HL-60 (cell line): ENCODE measurements around the gene NMT1.

Experiments
- GABPA ChIP-seq: IDR thresholded peaks from 2 replicates; pipeline ENCODE4 v1.6.1; 2012; ENCODE audit warnings: low read depth
- POLR2AphosphoS5 ChIP-seq: IDR thresholded peaks from 2 replicates; pipeline ENCODE4 v1.6.1; 2012; ENCODE audit warnings: low read depth
- TF ChIP-seq, protein P1 (sequence below): IDR thresholded peaks from one replicate; pipeline ENCODE4 v1.5.1; 2011; ENCODE audit warnings: low read length, control low read depth, inconsistent platforms; ENCODE audit not compliant: insufficient read depth

DNA sequence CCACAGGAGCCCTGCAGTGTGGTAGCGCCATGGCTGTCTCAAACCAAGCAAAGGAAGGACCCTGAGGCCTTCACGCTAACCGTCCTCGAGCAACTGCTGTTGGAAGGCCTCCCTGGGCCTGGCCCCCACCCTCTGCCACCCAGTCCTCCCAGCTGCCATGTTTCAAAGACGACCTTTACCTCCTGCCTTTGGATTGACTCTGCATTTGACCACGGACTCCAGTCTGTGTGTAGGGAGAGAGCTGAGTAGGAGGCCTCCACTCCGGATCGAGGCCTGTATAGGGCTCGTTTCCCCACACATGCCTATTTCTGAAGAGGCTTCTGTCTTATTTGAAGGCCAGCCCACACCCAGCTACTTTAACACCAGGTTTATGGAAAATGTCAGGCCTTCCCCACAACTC is 46.9 kb downstream of the NMT1 start:
- TF ChIP-seq POLR2AphosphoS5 (no peak), GABPA (no peak)
- TF ChIP-seq, protein P1, sequence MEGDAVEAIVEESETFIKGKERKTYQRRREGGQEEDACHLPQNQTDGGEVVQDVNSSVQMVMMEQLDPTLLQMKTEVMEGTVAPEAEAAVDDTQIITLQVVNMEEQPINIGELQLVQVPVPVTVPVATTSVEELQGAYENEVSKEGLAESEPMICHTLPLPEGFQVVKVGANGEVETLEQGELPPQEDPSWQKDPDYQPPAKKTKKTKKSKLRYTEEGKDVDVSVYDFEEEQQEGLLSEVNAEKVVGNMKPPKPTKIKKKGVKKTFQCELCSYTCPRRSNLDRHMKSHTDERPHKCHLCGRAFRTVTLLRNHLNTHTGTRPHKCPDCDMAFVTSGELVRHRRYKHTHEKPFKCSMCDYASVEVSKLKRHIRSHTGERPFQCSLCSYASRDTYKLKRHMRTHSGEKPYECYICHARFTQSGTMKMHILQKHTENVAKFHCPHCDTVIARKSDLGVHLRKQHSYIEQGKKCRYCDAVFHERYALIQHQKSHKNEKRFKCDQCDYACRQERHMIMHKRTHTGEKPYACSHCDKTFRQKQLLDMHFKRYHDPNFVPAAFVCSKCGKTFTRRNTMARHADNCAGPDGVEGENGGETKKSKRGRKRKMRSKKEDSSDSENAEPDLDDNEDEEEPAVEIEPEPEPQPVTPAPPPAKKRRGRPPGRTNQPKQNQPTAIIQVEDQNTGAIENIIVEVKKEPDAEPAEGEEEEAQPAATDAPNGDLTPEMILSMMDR, result no peak
